Ureter (tissue), 1 donor: ENCODE results near the gene BACH1. TPM values are rescaled to one million over a fixed set of nuclear protein-coding genes. Genes with fewer than 3 reads are reported as not detected.
"Not testable (repeated sequence)": the region's sequence is repeated elsewhere in the genome, so short reads cannot be mapped to it uniquely, and the experiment has no call there.

ENCODE experiments used
- DNase-seq: peaks from one replicate; pipeline ENCODE4 v3.0.0-alpha.2; 2020; ENCODE audit warnings: low spot score
- total RNA-seq: library from RNA; stranded (reverse); gene quantifications from one replicate; pipeline ENCODE4 v1.2.4, GENCODE V29; 2023
- donor health status: DM: yes; HTN: yes; CAD: no.

The BACH1 gene
- 75.7 TPM for total RNA-seq

GRCh38 chr21:29298348-29299045 lies at the start of gene BACH1:
Gene BACH1 (plus strand): TSS chr21:29298922. CDS start chr21:29321281, 22,359 bp downstream.
- peak; percentile 90 for DNase-seq

- DNase-seq = not testable (repeated sequence)
Observed at GRCh38 chr21:29249289-29249688, 49.4 kb upstream of the BACH1 start.

GRCh38 chr21:29250636-29251035 lies 48.1 kb upstream of the BACH1 start:
- DNase-seq = no peak

DNA sequence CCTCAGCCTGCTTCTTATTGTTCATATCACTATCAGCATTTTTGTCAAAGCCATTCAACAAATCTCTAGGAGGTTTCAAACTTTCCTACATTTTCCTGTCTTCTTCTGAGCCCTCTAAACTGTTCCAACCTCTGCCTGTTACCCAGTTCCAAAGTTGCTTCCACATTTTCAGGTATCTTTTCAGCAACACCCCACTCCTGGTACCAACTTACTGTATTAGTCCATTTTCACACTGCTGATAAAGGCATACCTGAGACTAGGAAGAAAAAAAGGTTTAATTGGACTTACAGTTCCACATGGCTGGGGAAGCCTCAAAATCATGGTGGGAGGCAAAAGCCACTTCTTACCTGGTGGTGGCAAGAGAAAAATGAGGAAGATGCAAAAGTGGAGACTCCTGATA lies 44.9 kb upstream of the BACH1 start:
- not testable (repeated sequence) for DNase-seq

GRCh38 chr21:29254550-29254949 lies 44.2 kb upstream of the BACH1 start:
- DNase-seq = no peak

DNA sequence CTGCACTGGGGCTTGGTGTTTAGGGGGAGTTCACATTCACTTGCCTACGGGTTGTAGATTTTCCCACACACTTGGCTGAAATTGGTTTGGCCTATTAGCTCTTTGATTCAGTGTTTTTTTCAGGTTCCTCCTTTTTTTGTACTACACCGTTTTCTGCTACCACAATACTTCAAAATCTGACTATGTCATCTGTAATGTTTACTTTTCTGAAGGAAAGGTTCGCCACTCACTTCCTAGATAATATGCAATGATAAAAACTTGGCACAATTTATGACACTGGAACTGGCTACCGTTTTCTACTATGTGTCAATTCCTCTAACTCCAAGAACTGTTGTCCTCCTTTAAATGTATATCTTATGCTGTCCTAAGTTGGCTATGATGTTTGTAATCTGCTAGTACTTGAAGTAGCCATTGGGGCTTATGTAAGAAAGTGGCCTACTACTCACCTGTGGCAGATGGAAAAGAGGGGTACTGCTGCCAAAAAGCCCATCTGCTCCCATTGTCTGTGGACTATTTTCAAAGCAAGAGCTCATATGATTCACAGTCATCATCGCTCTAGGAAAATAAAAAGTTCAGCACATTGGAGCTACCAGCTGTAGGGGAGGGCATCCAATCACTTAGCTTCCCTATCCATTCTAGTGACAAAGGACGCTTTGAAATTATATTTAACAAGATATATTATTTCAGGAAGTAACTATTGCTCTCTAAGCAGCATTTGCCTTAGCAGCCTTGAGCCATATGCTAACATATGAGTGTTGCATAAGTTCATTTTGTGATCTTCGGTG lies 42.4 kb upstream of the BACH1 start:
- DNase-seq = no peak

DNA sequence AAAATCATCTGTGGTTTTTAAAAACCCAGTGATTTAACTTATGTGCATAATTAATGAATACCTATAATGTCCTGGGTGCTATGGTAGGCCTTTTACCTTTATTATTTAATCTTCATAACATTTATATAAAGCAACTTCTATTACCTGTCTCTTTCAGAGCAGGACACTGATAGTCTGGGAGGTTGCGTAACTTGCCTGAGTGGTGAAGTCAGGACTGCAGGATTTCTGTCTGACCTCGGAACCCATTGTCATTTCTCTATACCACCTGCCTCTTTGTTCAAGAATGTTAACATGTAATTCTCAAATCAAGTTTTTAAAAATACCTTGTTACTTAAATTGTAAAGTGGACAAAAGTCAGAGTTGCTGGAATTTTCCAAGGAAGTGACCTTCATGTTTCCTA lies 41.0 kb upstream of the BACH1 start:
- no peak for DNase-seq

- DNase-seq = no peak
Observed at GRCh38 chr21:29258626-29259338, 39.9 kb upstream of the BACH1 start.

GRCh38 chr21:29260461-29260860 lies 38.3 kb upstream of the BACH1 start:
- no peak for DNase-seq

DNA sequence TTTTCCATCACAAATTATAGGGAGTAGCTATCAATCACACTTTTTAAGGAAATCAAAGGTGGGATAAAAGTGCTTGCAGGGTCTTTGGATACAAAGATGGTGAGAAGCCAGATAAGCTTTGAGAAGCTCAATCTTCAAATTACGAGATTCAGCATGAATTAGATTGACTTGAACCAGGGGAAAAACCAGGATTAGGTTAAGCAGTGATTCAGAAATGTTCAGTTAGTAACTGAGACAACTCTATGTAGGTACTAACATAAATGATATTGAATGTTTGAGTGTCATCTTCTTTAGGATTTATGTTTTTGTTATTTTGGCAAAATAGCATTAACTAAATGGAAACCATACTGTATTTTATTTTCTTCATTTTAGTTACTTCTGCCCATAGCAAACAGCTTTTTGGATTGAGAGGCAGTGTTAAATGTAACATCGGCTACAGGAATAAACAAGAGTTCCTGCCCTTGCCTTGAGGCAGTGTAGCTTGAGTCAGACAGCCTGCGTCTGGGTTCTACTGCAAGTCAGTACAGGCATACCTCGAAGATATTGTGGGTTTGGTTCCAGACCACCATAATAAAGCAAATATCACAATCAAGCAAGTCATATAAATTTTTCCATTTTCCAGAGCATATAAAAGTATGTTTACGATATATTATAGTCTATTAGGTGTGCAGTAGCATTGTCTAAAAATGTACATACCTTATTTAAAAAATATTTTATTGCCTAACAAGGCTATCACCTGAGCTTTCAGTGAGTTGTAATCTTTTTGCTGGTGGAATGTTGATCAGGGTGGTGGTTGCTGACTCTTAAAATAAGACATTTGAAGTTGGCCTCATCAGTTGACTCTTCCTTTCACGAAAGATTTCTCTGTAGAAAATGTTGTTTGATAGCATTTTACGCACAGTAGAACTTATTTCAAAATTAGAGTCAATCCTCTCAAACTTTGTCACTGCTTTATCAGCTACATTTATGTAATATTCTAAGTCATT lies 36.9 kb upstream of the BACH1 start:
- no peak for DNase-seq

DNA sequence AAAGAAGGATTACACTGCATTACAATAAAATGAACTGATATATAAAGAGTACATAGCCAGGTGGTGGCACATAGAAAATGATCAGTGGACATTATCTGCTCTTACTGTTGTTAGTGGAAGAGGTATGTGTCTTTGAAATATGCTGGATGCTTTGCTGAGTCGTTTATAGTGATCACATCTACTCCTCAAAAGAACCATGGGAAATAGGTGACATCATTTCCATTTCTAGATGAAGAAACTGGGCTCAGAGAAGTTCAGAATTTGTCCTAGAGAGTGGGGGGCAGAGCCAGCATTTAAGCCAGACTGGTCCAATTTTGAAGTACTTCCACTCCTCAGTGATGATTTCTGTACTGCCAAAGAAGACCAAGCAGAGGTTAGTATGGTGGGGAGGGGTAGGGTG lies 34.0 kb upstream of the BACH1 start:
- no peak for DNase-seq

DNA sequence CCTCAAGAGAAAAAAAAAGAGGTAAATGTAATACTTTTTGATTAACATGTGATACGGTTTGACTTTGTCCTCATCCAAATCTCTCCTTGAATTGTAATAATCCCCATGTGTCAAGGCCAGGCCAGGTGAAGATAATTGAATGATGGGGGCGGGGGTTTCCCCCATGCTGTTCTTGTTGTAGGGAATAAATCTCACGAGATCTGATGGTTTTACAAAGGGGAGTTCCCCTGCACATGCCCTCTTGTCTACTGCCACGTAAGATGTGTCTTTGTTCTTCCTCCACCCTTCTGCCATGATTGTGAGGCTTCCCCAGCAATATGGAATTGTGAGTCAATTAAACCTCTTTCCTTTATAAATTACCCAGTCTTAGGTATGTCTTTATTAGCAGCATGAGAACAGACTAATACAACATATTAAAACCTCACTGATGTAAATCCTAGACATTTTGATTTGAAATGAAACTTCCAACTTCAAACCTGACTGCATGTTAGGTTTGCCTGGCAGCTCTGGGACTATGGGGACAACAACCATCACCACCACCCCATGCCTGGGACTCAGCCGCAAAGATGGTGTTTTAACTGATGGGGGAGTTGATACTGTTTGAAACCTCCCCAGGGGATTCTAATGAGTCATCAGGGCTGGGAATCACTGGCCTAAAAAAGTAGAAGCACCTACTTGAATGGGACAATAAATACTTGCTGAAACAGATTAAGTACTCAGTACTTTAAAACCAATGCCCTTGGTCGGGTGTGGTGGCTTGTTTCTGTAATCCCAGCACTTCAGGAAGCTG lies 32.8 kb upstream of the BACH1 start:
- no peak for DNase-seq

- DNase-seq = no peak
Observed at GRCh38 chr21:29267666-29268065, 31.1 kb upstream of the BACH1 start.

- DNase-seq = no peak
Observed at GRCh38 chr21:29271927-29272333, 26.8 kb upstream of the BACH1 start.

GRCh38 chr21:29277442-29277841 lies 21.3 kb upstream of the BACH1 start:
- no peak for DNase-seq

DNA sequence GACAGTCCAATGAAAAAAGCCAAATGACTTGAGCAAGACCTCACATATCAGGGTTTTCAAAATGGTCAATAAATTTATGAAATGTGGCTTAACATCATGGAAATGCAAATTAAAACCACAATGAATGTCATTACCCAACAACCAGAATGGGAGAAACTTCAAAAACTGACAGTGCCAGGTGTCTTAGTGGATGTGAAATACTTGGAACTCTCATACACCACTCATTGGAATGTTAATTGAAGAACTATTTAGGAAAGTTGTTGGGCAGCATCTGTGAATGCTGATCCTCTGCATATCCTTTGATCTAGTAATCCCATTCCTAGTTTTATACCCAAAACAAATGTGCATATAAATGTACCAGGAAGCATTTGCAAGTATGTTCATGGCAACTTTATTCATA lies 19.2 kb upstream of the BACH1 start:
- no peak for DNase-seq

DNA sequence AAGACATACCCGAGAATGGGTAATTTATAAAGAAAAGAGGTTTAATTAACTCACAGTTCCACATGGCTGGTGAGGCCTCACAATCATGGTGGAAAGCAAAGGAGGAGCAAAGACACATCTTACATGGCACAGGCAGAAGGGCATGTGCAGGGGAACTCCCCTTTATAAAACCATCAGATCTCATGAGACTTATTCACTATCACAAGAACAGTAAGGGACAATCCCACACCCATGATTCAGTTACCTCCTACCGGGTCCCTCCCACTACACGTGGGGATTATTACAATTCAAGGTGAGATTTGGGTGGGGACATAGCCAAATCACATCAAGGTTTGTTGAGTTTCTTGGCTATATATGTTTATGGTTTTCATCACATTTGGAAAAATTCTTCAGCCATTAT lies 16.9 kb upstream of the BACH1 start:
- not testable (repeated sequence) for DNase-seq

- no peak for DNase-seq
Observed at GRCh38 chr21:29287383-29287782, 11.3 kb upstream of the BACH1 start.

GRCh38 chr21:29288239-29288638 lies 10.5 kb upstream of the BACH1 start:
- no peak for DNase-seq

GRCh38 chr21:29289317-29289716 lies 9.4 kb upstream of the BACH1 start:
- no peak for DNase-seq

GRCh38 chr21:29290240-29290639 lies 8.5 kb upstream of the BACH1 start:
- no peak for DNase-seq
